GM18526 (cell line): ENCODE results near the gene TMEFF2.

Source experiments
- POLR2A ChIP-seq: IDR thresholded peaks from 3 replicates; pipeline ENCODE4 v1.6.1; 2011; ENCODE audit not compliant: insufficient read length; ENCODE audit errors: extremely low read depth

Gene TMEFF2

GRCh38 chr2:191991442-191991841 is 203.3 kb downstream of the TMEFF2 start:
- no peak for TF ChIP-seq POLR2A

- TF ChIP-seq POLR2A: no peak
Observed at GRCh38 chr2:191985740-191986139, 209.0 kb downstream of the TMEFF2 start.

- no peak for TF ChIP-seq POLR2A
Observed at GRCh38 chr2:191983591-191983990, 211.1 kb downstream of the TMEFF2 start.

- no peak for TF ChIP-seq POLR2A
Observed at GRCh38 chr2:191983186-191983585, 211.5 kb downstream of the TMEFF2 start.

- no peak for TF ChIP-seq POLR2A
Observed at GRCh38 chr2:191981706-191982105, 213.0 kb downstream of the TMEFF2 start.

GRCh38 chr2:191980483-191980882 is 214.2 kb downstream of the TMEFF2 start:
- TF ChIP-seq POLR2A: no peak

- no peak for TF ChIP-seq POLR2A
Observed at GRCh38 chr2:191979221-191979730, 215.5 kb downstream of the TMEFF2 start.

GRCh38 chr2:191977754-191978153 is 217.0 kb downstream of the TMEFF2 start:
- TF ChIP-seq POLR2A: no peak

GRCh38 chr2:191976436-191976835 is 218.3 kb downstream of the TMEFF2 start:
- no peak for TF ChIP-seq POLR2A

GRCh38 chr2:191974676-191975075 is 220.1 kb downstream of the TMEFF2 start:
- no peak for TF ChIP-seq POLR2A

GRCh38 chr2:191970867-191971266 is 223.9 kb downstream of the TMEFF2 start:
- no peak for TF ChIP-seq POLR2A

GRCh38 chr2:191968120-191968519 is 226.6 kb downstream of the TMEFF2 start:
- TF ChIP-seq POLR2A: no peak

- no peak for TF ChIP-seq POLR2A
Observed at GRCh38 chr2:191965733-191966132, 229.0 kb downstream of the TMEFF2 start.

- no peak for TF ChIP-seq POLR2A
Observed at GRCh38 chr2:191961556-191961955, 233.2 kb downstream of the TMEFF2 start.

- TF ChIP-seq POLR2A: no peak
Observed at GRCh38 chr2:191959209-191959608, 235.5 kb downstream of the TMEFF2 start.

GRCh38 chr2:191957996-191958860 is 236.5 kb downstream of the TMEFF2 start:
- TF ChIP-seq POLR2A: no peak

GRCh38 chr2:191954451-191954850 is 240.3 kb downstream of the TMEFF2 start:
- TF ChIP-seq POLR2A: no peak

- TF ChIP-seq POLR2A: no peak
Observed at GRCh38 chr2:191952515-191953270, 242.0 kb downstream of the TMEFF2 start.
